MM.1S (cell line): Measurements from ENCODE around the gene MYRIP.

ENCODE experiments used
- DNase-seq: peaks from one replicate; pipeline ENCODE4 v3.0.0-alpha.2; 2015
- H2AFZ ChIP-seq: fragments of 300-600 bp; sonication (generic); 2 replicates; pipeline ENCODE4 v1.6.0; 2016; ENCODE audit warnings: antibody characterized with exemption, low read length
- H3F3A ChIP-seq: fragments of 300-600 bp; sonication (generic); 2 replicates; pipeline ENCODE4 v1.6.1; 2016; ENCODE audit warnings: mild to moderate bottlenecking, antibody characterized with exemption, low read length, moderate library complexity, mixed read lengths; ENCODE audit not compliant: insufficient read depth
- H3K27ac ChIP-seq: fragments of 300-600 bp; sonication (generic); 2 replicates; pipeline ENCODE4 v1.5.1; 2016; ENCODE audit warnings: mild to moderate bottlenecking, low read length
- H3K27me3 ChIP-seq: fragments of 300-600 bp; sonication (generic); replicated peaks from 2 replicates; pipeline ENCODE4 v1.6.0; 2016; ENCODE audit warnings: low read length; ENCODE audit not compliant: insufficient read depth
- H3K36me3 ChIP-seq: fragments of 300-600 bp; sonication (generic); replicated peaks from 2 replicates; pipeline ENCODE4 v1.6.1; 2016; ENCODE audit warnings: mild to moderate bottlenecking, low read length, mixed read lengths; ENCODE audit not compliant: insufficient read depth
- H3K4me1 ChIP-seq: fragments of 300-600 bp; sonication (generic); 2 replicates; pipeline ENCODE4 v1.6.1; 2016; ENCODE audit warnings: low read length, mixed read lengths
- H3K4me2 ChIP-seq: fragments of 300-600 bp; sonication (generic); 2 replicates; pipeline ENCODE4 v1.6.0; 2016; ENCODE audit warnings: low read depth, low read length
- H3K4me3 ChIP-seq: fragments of 300-600 bp; sonication (generic); 2 replicates; pipeline ENCODE4 v1.5.1; 2016; ENCODE audit warnings: low read length, mixed read lengths
- H3K79me2 ChIP-seq: fragments of 300-600 bp; sonication (generic); 2 replicates; pipeline ENCODE4 v1.6.1; 2016; ENCODE audit warnings: mixed run types, low read length, mixed read lengths
- H3K9ac ChIP-seq: fragments of 300-600 bp; sonication (generic); 2 replicates; pipeline ENCODE4 v1.6.1; 2016; ENCODE audit warnings: low read length, mixed read lengths
- H3K9me2 ChIP-seq: fragments of 300-600 bp; sonication (generic); replicated peaks from 2 replicates; pipeline ENCODE4 v1.6.1; 2016; ENCODE audit warnings: mild to moderate bottlenecking, low read length, mixed read lengths; ENCODE audit not compliant: insufficient read depth
- H3K9me3 ChIP-seq: fragments of 300-600 bp; sonication (generic); replicated peaks from 2 replicates; pipeline ENCODE4 v1.6.1; 2016; ENCODE audit warnings: mild to moderate bottlenecking, low read length, mixed read lengths; ENCODE audit not compliant: insufficient read depth
- H4K20me1 ChIP-seq: fragments of 300-600 bp; sonication (generic); 2 replicates; pipeline ENCODE4 v1.6.1; 2016; ENCODE audit warnings: mild to moderate bottlenecking, low read length, moderate library complexity, mixed read lengths; ENCODE audit not compliant: insufficient read depth
- EZH2 ChIP-seq: fragments of 300-600 bp; sonication (generic); optimal IDR thresholded peaks from 2 replicates; pipeline ENCODE3; 2017; ENCODE audit warnings: low read depth, mild to moderate bottlenecking, antibody characterized with exemption, low read length, mixed read lengths
- EZH2phosphoT487 ChIP-seq: fragments of 300-600 bp; sonication (generic); IDR thresholded peaks from 2 replicates; pipeline ENCODE4 v1.6.1; 2018; ENCODE audit warnings: antibody characterized with exemption, low read length
- TF ChIP-seq, protein P1 (sequence below): fragments of 300-600 bp; sonication (generic); IDR thresholded peaks from 2 replicates; pipeline ENCODE4 v1.5.1; 2016; ENCODE audit warnings: antibody characterized with exemption, low read length, mixed read lengths

Gene MYRIP

DNA sequence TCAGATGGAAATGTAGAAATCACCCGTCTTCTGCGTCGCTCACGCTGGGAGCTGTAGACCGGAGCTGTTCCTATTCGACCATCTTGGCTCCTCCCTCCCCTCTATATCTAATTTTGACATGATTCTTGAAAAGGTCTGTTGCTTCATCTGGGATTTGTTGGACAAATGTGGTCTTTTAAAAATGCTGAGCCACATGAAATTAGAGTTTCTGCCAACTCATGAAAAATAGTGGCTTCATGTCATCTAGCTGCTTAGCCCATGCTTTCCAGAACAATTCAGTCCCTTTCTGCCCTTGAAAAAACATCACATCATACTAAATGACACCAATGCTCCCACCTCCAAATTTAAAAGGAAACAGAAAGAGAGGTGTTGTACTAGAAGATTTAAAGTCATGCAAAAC, 351.5 kb downstream of the MYRIP start:
- Histone ChIP-seq H3K4me3 (no peak overlapping the region), H2AFZ (no peak overlapping the region), H3K9ac (no peak overlapping the region), H3F3A (no peaks in the 10 kb centered on the region), H4K20me1 (no peaks in the 10 kb centered on the region), H3K36me3 (no peaks in the 10 kb centered on the region), H3K79me2 (no peaks in the 10 kb centered on the region), H3K9me3 (no peaks in the 10 kb centered on the region), H3K4me2 (no peak overlapping the region), H3K27ac (no peak overlapping the region), H3K4me1 (no peaks in the 10 kb centered on the region), H3K27me3 (no peaks in the 10 kb centered on the region), H3K9me2 (no peaks in the 10 kb centered on the region)
- no peak for DNase-seq
- TF ChIP-seq EZH2: no peak
- TF ChIP-seq EZH2phosphoT487: no peak
- TF ChIP-seq, protein P1, sequence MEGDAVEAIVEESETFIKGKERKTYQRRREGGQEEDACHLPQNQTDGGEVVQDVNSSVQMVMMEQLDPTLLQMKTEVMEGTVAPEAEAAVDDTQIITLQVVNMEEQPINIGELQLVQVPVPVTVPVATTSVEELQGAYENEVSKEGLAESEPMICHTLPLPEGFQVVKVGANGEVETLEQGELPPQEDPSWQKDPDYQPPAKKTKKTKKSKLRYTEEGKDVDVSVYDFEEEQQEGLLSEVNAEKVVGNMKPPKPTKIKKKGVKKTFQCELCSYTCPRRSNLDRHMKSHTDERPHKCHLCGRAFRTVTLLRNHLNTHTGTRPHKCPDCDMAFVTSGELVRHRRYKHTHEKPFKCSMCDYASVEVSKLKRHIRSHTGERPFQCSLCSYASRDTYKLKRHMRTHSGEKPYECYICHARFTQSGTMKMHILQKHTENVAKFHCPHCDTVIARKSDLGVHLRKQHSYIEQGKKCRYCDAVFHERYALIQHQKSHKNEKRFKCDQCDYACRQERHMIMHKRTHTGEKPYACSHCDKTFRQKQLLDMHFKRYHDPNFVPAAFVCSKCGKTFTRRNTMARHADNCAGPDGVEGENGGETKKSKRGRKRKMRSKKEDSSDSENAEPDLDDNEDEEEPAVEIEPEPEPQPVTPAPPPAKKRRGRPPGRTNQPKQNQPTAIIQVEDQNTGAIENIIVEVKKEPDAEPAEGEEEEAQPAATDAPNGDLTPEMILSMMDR: no peak

DNA sequence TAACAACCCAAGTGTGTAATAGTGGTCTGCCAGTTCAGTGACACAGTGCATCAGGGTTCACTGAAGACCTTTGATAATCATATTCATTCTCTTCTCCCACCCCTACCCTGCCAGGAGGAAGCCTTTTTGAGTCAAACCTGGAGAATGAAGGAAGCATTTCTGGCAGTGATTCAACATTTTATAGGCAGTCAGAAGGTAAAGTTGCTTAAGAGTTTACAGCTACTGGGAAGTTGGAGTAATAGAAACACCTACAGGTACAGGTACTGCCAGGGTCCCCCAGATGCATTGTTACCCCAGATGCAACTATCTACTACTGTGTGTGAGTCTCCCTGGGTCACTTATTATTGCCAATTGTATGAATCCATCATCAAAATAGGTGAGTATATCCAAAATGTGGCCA, 353.2 kb downstream of the MYRIP start:
- no peaks in the 10 kb centered on the region for H3K9me2 ChIP-seq
- no peak overlapping the region for H3K4me2 ChIP-seq
- no peaks in the 10 kb centered on the region for H3K4me1 ChIP-seq
- no peak for DNase-seq
- no peak overlapping the region for H2AFZ ChIP-seq
- H3K27ac ChIP-seq: no peak overlapping the region
- 0 out of 2 replicates have a peak, but pooled peaks cover 5% of the 10 kb centered on the region for H3K27me3 ChIP-seq
- H3K4me3 ChIP-seq: no peak overlapping the region
- TF ChIP-seq, protein P1: no peak
- no peak for TF ChIP-seq EZH2
- TF ChIP-seq EZH2phosphoT487: no peak
- no peaks in the 10 kb centered on the region for H3K9me3 ChIP-seq
- no peaks in the 10 kb centered on the region for H3K36me3 ChIP-seq
- no peaks in the 10 kb centered on the region for H3F3A ChIP-seq
- no peaks in the 10 kb centered on the region for H3K79me2 ChIP-seq
- H4K20me1 ChIP-seq: no peaks in the 10 kb centered on the region
- no peak overlapping the region for H3K9ac ChIP-seq

DNA sequence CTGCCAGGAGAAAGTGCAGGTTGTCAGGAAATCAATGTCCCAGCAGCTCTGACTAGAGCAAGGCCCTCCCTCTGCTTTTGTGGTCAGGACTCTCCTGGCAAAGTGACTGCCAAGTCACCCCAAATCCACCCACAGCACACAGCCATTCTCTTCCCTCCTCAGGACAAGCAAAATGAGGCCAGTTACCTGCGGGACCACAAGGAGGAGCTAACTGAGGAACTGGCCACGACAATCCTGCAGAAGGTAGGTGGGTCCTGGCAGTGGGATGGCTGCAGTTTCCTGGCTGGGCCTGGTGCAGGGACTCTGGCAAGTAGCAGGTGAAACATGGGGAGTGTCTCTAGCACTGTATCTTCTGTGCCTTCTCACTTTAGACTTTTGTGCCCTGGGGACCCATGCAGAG, 357.6 kb downstream of the MYRIP start:
- peaks cover 12% of the 10 kb centered on the region for H3K4me1 ChIP-seq
- TF ChIP-seq EZH2 (no peak), EZH2phosphoT487 (no peak)
- TF ChIP-seq, protein P1: no peak
- H3K4me2 ChIP-seq: no peak overlapping the region
- peaks cover 38% of the 10 kb centered on the region for H3K27me3 ChIP-seq
- H4K20me1 ChIP-seq: no peaks in the 10 kb centered on the region
- no peaks in the 10 kb centered on the region for H3K9me3 ChIP-seq
- peaks cover 5% of the 10 kb centered on the region; the same call in 1 of the 2 replicates for H3F3A ChIP-seq
- H3K79me2 ChIP-seq: no peaks in the 10 kb centered on the region
- H3K9me2 ChIP-seq: no peaks in the 10 kb centered on the region
- no peak overlapping the region for H3K27ac ChIP-seq
- H3K9ac ChIP-seq: no peak overlapping the region
- no peak overlapping the region for H3K4me3 ChIP-seq
- DNase-seq: no peak
- H3K36me3 ChIP-seq: no peaks in the 10 kb centered on the region
- H2AFZ ChIP-seq: no peak overlapping the region
